K562 (cell line): ENCODE data around the gene SHISA9. TPM values are rescaled to one million over a fixed set of nuclear protein-coding genes. Genes with fewer than 3 reads are reported as not detected.

ENCODE experiments used
- CHD2 ChIP-seq: IDR thresholded peaks from 2 replicates; pipeline ENCODE4 v1.6.1; 2011; ENCODE audit warnings: low read depth, low read length
- EGR1 ChIP-seq: fragments of 450-650 bp; conservative IDR thresholded peaks from 2 replicates; pipeline ENCODE4 v1.6.1; 2017; ENCODE audit warnings: mild to moderate bottlenecking
- HINFP ChIP-seq: fragments of 450-650 bp; conservative IDR thresholded peaks from 2 replicates; pipeline ENCODE4 v1.6.1; 2016; ENCODE audit warnings: missing genetic modification characterization, low read depth, mild to moderate bottlenecking, control low read depth, missing compliant biosample characterization
- MYBL2 ChIP-seq, 2 experiments: fragments of 450-650 bp in 1 of 2; sonication (generic) in 1 of 2; formaldehyde crosslinking in 1 of 2; IDR thresholded peaks; 2 replicates each; pipeline versions ENCODE4 v1.6.1 to v1.8.1; 2017 to 2022; ENCODE audit warnings: borderline replicate concordance in 1 of 2, inconsistent platforms in 1 of 2, low read depth in 1 of 2, mild to moderate bottlenecking in 1 of 2, missing genetic modification reagents in 1 of 2, moderate library complexity in 1 of 2
- ZBTB40 ChIP-seq, 2 experiments: fragments of 450-650 bp in 1 of 2; sonication (generic) in 1 of 2; formaldehyde crosslinking in 1 of 2; IDR thresholded peaks; 2 replicates each; pipeline versions ENCODE4 v1.7.1 to v1.9.0; 2016 to 2022; ENCODE audit warnings: inconsistent platforms in 1 of 2, mild to moderate bottlenecking in 1 of 2, missing genetic modification reagents in 1 of 2
- polyA plus RNA-seq, 8 experiments: library from polyadenylated mRNA; depleted of rRNA in 4 of 8; stranded (reverse) in 5 of 8; unstranded in 3 of 8; fragments of >200 nt; fragmentation: Nextera tagmentation in 2 of 8; fragmentation: Illumina TruSeq in 1 of 8; extraction: Ambion mirVana in 2 of 8; extraction: Trizol in 1 of 8; gene quantifications; 2 replicates each; pipeline versions ENCODE4 v1.2.1 to v1.2.3, GENCODE V29; 2011 to 2014; ENCODE audit warnings: inconsistent platforms in 1 of 8, missing spikeins in 1 of 8
- total RNA-seq, 7 experiments: library from RNA; depleted of rRNA in 6 of 7; stranded (reverse); fragments of >200 nt in 6 of 7; fragmentation: Illumina TruSeq in 2 of 7; extraction: Trizol in 2 of 7; gene quantifications; 2 replicates each; pipeline versions ENCODE4 v1.2.1 to v1.2.3, GENCODE V29; 2011 to 2021; ENCODE audit warnings: low replicate concordance in 1 of 7

The SHISA9 gene
- total and polyA plus RNA-seq, 9 of the 15 experiments (the other 6 are each of a cell fraction or from before 2014, with no cell fraction given) = under 0.01 to 0.16 (median 0.01) TPM; not detected in 6

GRCh38 chr16:13081825-13082331 is 180.5 kb downstream of the SHISA9 start (continued):
- TF ChIP-seq ZBTB40 (IDR thresholded peaks at IDR 0.05) = no peak
- TF ChIP-seq ZBTB40 (CRISPR knock-in tag; IDR thresholded peaks at IDR 0.05) = no peak
- no peak for TF ChIP-seq HINFP (tag)
- TF ChIP-seq MYBL2 (IDR thresholded peaks at IDR 0.05; ENCODE audit: low read depth) = no peak
- TF ChIP-seq MYBL2 (CRISPR knock-in tag; IDR thresholded peaks at IDR 0.05; ENCODE audit: borderline replicate concordance) = no peak
- TF ChIP-seq EGR1 = no peak
- no peak for TF ChIP-seq CHD2
